Parathyroid adenoma (tissue), 2 donors: ENCODE data around the gene NKTR.

Source experiments
- H2AFZ ChIP-seq: fragments of 300-600 bp; sonication (generic); one replicate; pipeline ENCODE4 v1.7.0; 2017; ENCODE audit warnings: antibody characterized with exemption, mild to moderate bottlenecking
- H3K27ac ChIP-seq: fragments of 300-600 bp; sonication (generic); one replicate; pipeline ENCODE4 v1.7.0; 2017
- H3K27me3 ChIP-seq: fragments of 300-600 bp; sonication (generic); one replicate; pipeline ENCODE4 v1.7.0; 2017; ENCODE audit warnings: low read length; ENCODE audit not compliant: control insufficient read depth, insufficient read depth
- H3K36me3 ChIP-seq: fragments of 300-600 bp; sonication (generic); one replicate; pipeline ENCODE4 v1.7.0; 2017; ENCODE audit warnings: low read length; ENCODE audit not compliant: control insufficient read depth, insufficient read depth
- H3K4me1 ChIP-seq: fragments of 300-600 bp; sonication (generic); one replicate; pipeline ENCODE4 v1.7.0; 2017; ENCODE audit warnings: control low read depth
- H3K4me2 ChIP-seq: fragments of 300-600 bp; sonication (generic); one replicate; pipeline ENCODE4 v1.7.0; 2017; ENCODE audit warnings: low read length
- H3K4me3 ChIP-seq: fragments of 300-600 bp; sonication (generic); one replicate; pipeline ENCODE4 v1.7.0; 2017; ENCODE audit warnings: low read depth, low read length
- H3K79me2 ChIP-seq: fragments of 300-600 bp; sonication (generic); one replicate; pipeline ENCODE4 v1.7.0; 2017; ENCODE audit warnings: control low read depth
- H3K9ac ChIP-seq: fragments of 300-600 bp; sonication (generic); one replicate; pipeline ENCODE4 v1.7.0; 2017; ENCODE audit warnings: mild to moderate bottlenecking
- H3K9me3 ChIP-seq: fragments of 300-600 bp; sonication (generic); one replicate; pipeline ENCODE4 v1.7.0; 2017; ENCODE audit warnings: low read length; ENCODE audit not compliant: control insufficient read depth
- CTCF ChIP-seq: fragments of 300-600 bp; sonication (generic); IDR thresholded peaks from one replicate; pipeline ENCODE4 v1.7.0; 2017; ENCODE audit warnings: antibody characterized with exemption, mild to moderate bottlenecking
- donor health status: primary hyperparathyroidism.

The NKTR gene

DNA sequence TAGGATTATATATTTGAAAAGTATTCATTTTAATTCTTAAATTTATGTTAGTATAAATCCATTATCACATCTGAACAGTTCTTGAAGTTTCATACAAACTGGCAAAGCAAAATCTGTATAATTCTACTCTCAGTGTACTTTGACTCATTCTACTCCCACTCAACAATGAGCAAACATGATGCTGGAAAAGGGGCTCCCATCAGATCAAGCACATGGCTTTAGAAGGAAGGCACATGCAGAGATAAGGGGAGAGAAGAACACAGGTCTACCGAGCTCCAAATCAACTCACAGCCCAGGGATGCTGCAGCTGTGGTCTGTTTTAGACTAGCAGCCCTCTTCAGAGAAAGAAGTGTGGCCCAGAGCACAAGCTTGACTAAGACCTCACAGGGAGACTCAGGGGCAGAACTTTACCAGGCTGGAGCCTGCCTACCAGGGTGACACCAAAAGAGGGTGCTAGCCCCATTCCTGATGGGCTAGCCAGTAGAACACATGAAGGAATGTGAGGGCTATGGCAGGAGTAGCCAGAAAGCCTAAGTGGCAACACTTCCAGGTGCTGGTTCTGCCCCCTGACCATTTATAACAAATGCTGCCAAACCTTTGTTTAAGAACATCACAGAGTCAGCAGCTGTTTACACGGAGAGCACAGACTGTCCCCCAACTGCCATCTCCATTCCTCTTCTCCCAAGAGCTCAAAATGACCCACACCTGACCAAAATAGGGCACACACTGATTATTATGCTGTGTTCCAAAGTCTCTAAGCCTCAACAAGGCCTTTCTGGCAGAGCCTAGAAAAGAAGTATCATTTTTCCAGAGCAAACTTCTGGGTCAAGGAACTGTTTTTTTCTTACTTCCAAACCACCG, 38.2 kb upstream of the NKTR start:
- H3K4me2 ChIP-seq, result no peak overlapping the region
- no peak for TF ChIP-seq CTCF
- no peaks in the 10 kb centered on the region for H3K36me3 ChIP-seq
- no peaks in the 10 kb centered on the region for H3K9me3 ChIP-seq
- H3K4me3 ChIP-seq, result no peak overlapping the region
- H3K4me1 ChIP-seq, result no peaks in the 10 kb centered on the region
- no peak overlapping the region for H3K9ac ChIP-seq
- no peak overlapping the region for H3K27ac ChIP-seq
- no peak overlapping the region for H2AFZ ChIP-seq
- H3K27me3 ChIP-seq, result no peaks in the 10 kb centered on the region
- peaks cover 4% of the 10 kb centered on the region for H3K79me2 ChIP-seq

- H3K36me3 ChIP-seq, result no peaks in the 10 kb centered on the region
- no peak overlapping the region for H3K4me3 ChIP-seq
- H3K4me2 ChIP-seq, result no peak overlapping the region
- H3K79me2 ChIP-seq, result peaks cover 9% of the 10 kb centered on the region
- peaks cover 4% of the 10 kb centered on the region for H3K4me1 ChIP-seq
- no peak overlapping the region for H2AFZ ChIP-seq
- no peak for TF ChIP-seq CTCF
- H3K9ac ChIP-seq, result no peak overlapping the region
- H3K27ac ChIP-seq, result no peak overlapping the region
- no peaks in the 10 kb centered on the region for H3K9me3 ChIP-seq
- H3K27me3 ChIP-seq, result no peaks in the 10 kb centered on the region
These were observed 30.8 kb upstream of the NKTR start for GRCh38 chr3:42569593-42570142.

DNA sequence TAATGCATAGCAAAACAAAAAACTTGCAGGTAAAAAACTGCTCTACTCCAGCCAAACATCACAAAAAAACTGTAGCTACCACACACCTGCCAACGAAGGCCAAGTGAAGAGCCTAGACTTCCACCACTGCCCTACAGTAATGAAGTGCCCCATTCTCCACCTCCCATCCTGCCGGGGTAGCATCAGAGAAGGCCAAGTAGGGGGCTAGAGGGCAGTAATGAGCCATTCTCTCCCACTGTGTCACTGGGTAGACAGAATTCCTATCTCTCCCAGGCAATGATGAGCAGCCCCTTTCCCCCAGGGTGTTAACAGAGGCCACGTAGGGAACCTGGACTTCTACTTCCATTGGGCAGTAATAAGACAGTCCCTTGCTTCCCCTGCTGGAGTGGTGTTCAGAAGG, 28.2 kb upstream of the NKTR start:
- peaks cover 16% of the 10 kb centered on the region for H3K79me2 ChIP-seq
- H2AFZ ChIP-seq, result no peak overlapping the region
- no peaks in the 10 kb centered on the region for H3K36me3 ChIP-seq
- H3K27me3 ChIP-seq, result no peaks in the 10 kb centered on the region
- H3K27ac ChIP-seq, result no peak overlapping the region
- no peak overlapping the region for H3K4me3 ChIP-seq
- TF ChIP-seq CTCF, result peak; percentile 50
- H3K9me3 ChIP-seq, result no peaks in the 10 kb centered on the region
- no peak overlapping the region for H3K9ac ChIP-seq
- peaks cover 4% of the 10 kb centered on the region for H3K4me1 ChIP-seq
- no peak overlapping the region for H3K4me2 ChIP-seq

DNA sequence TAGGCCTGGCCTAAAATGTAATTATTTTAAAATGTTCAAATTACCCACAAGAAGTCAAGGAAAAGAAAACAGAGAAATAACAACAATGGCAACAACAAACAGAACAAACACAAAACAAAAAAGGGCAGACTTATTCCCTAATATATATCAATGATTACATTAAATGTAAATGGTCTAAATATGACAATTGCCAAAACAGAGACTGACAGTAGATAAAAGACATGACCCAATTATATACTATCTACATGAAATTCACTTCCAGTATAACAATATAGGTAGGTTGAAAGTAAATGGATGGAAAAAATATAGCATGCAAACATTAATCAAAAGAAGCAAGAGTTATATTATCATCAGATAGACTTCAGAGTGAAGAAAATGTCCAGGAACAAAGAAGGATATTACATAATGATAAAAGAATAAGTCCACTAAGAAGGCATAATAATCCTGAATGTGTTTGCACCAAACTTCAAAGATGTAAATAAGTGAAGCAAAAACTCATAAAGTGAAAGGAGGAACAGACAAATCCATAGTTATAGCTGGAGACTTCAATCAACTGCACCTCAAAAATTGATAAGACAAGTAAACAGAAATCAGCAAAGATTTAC, 25.2 kb upstream of the NKTR start:
- TF ChIP-seq CTCF, result no peak
- H2AFZ ChIP-seq, result no peak overlapping the region
- H3K9ac ChIP-seq, result no peak overlapping the region
- no peak overlapping the region for H3K4me2 ChIP-seq
- H3K9me3 ChIP-seq, result no peaks in the 10 kb centered on the region
- H3K36me3 ChIP-seq, result no peaks in the 10 kb centered on the region
- no peak overlapping the region for H3K27ac ChIP-seq
- H3K79me2 ChIP-seq, result peaks cover 16% of the 10 kb centered on the region
- H3K27me3 ChIP-seq, result no peaks in the 10 kb centered on the region
- H3K4me1 ChIP-seq, result no peaks in the 10 kb centered on the region
- no peak overlapping the region for H3K4me3 ChIP-seq
